Dedifferentiated amniotic fluid mesenchymal stem cell (primary cell): ENCODE results near the gene MEF2A.

Experiments
- DNase-seq: peaks from one replicate; pipeline ENCODE4 v3.0.0-alpha.2; 2016; ENCODE audit errors: extremely low spot score

Gene MEF2A

GRCh38 chr15:99703603-99704443, 138.0 kb downstream of the MEF2A start:
- peak; percentile 97 for DNase-seq

GRCh38 chr15:99704444-99704838, 138.7 kb downstream of the MEF2A start:
- peak; percentile 94 for DNase-seq

- no peak for DNase-seq
Measured at GRCh38 chr15:99706557-99707303, 140.9 kb downstream of the MEF2A start.

- DNase-seq, result peak; percentile 38
Measured at GRCh38 chr15:99707473-99708270, 141.9 kb downstream of the MEF2A start.

- peak; percentile 85 for DNase-seq
Measured at GRCh38 chr15:99708563-99708962, 142.8 kb downstream of the MEF2A start.

GRCh38 chr15:99709243-99709986, 143.6 kb downstream of the MEF2A start:
- DNase-seq, result no peak

GRCh38 chr15:99711625-99712024, 145.8 kb downstream of the MEF2A start:
- DNase-seq, result no peak

GRCh38 chr15:99712415-99712814, 146.6 kb downstream of the MEF2A start:
- DNase-seq, result no peak

- DNase-seq, result no peak
Measured at GRCh38 chr15:99716540-99717095, 150.8 kb downstream of the MEF2A start.

- no peak for DNase-seq
Measured at GRCh38 chr15:99717161-99718009, 151.6 kb downstream of the MEF2A start.

GRCh38 chr15:99718421-99718820, 152.6 kb downstream of the MEF2A start:
- no peak for DNase-seq

GRCh38 chr15:99719096-99719541, 153.3 kb downstream of the MEF2A start:
- no peak for DNase-seq

- DNase-seq, result no peak
Measured at GRCh38 chr15:99720533-99720932, 154.7 kb downstream of the MEF2A start.

- no peak for DNase-seq
Measured at GRCh38 chr15:99721104-99721778, 155.5 kb downstream of the MEF2A start.

GRCh38 chr15:99721896-99722295, 156.1 kb downstream of the MEF2A start:
- no peak for DNase-seq

- DNase-seq, result no peak
Measured at GRCh38 chr15:99722406-99722805, 156.6 kb downstream of the MEF2A start.

- no peak for DNase-seq
Measured at GRCh38 chr15:99726333-99726732, 160.5 kb downstream of the MEF2A start.

GRCh38 chr15:99727330-99727729, 161.5 kb downstream of the MEF2A start:
- no peak for DNase-seq

GRCh38 chr15:99727733-99728132, 161.9 kb downstream of the MEF2A start:
- no peak for DNase-seq

GRCh38 chr15:99728916-99729315, 163.1 kb downstream of the MEF2A start:
- DNase-seq, result no peak
